Urothelium cell line (cell line): ENCODE measurements around the gene CRYGB.
"Not testable (repeated sequence)": the region's sequence is repeated elsewhere in the genome, so short reads cannot be mapped to it uniquely, and the experiment has no call there.

ENCODE experiments used
- DNase-seq: peaks from one replicate; pipeline ENCODE4 v3.0.0; 2011; ENCODE audit warnings: low spot score, mixed read lengths
- FAIRE-seq: peaks from 2 replicates; lab custom pipeline; 2011; peaks lifted over from hg19 to GRCh38; lab: Jason Lieb, UNC

CRYGB gene

DNA sequence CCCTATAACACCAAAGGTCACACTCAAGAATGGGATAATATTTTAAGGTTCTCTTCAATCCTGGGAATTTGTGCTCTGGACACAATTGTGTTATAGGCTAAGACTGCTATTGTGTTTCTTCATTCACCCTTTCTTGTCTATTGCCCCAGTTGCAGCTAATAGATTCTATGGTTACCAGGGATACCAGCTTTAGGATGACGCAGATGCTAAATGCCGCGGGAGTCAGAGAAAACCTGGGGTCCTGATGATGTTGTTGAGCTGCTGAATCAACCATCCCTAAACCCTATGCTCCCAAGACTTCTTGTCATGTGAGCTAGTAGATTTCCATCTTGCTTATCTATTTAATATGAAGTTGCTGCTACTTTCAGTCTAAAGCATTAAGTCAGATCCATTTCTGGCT is 27.0 kb downstream of the CRYGB start:
- DNase-seq (no peak), FAIRE-seq (no peak)

DNA sequence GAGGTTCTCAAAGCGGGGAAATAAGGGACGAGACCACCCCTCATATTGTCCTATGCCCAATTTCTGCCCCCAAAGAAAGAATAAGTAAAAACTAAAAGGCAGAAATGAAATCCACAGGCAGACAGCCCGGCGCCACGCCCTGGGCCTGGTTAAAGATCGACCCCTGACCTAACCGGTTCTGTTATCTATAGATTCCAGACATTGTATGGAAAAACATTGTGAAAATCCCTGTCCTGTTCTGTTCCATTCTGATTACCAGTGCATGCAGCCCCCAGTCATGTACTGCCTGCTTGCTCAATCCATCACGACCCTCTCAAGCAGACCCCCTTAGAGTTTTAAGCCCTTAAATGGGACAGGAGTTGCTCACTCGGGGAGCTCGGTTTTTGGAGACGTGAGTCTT is 28.6 kb downstream of the CRYGB start:
- DNase-seq = not testable (repeated sequence)

DNA sequence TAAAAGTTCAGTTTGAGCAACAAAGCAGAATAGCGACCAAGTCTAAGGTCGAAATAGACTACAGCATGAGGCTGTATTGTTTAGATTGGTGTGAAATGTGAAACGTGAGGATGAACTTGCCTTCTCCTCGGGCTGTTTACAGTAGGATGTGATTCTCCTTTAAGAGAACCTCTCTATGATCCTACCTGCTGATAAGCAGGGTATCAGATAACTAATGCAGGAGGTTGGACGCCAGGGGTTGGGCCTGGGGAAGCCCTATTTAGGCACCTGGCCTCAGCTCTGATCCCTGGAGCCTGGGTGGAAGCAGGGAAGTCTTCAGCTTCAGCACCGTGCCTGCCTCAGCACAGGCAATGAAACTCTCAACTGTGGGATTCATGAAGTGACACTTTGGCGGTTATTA is 33.0 kb downstream of the CRYGB start:
- FAIRE-seq = no peak
- no peak for DNase-seq

More for the DNA sequence above, 28.6 kb downstream of the CRYGB start:
- not testable (repeated sequence) for FAIRE-seq

DNA sequence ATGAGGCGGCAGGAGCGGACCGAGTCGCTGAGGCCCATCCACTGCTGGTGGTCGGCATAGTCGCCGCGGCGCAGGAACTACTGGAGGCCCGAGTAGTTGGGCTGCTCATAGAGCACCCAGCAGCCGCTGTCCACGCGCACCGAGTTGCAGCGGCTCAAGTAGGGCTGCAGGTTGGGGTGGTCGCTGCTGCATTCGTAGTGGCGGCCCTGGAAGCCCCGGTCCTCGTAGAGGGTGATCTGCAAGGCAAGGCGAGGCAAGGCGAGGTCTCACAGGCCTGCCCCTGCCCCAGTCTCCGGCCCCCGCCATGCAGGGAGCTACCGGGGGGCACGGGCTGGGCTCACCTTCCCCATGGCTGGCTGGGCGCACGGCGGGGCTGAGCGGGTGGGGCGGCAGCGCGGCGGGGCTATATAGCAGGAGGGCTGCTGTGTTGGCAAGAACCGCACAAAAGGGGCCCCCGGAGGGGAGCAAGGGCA is 33.6 kb downstream of the CRYGB start:
- FAIRE-seq = not testable (repeated sequence)

DNA sequence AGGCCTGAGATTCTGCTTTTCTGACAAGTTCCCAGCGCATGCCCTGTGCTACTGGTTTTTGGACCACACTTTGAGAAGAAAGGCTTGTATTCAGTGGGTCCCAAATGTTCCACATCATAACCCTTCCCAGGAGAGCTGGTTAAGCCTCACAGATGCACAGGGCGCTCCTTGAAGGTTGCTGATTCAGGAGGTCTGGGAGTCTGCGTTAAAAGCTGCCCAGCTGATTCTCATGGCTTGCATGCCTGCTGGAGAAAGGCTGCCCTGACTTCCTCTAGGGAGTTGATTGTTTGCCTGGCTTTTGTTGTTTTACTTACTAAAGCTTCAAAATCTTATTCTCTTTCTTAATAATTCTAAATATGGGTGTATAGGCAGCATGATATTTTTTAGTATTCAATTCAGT is 42.3 kb downstream of the CRYGB start:
- FAIRE-seq = no peak
- DNase-seq = no peak

More for the DNA sequence above, 33.6 kb downstream of the CRYGB start:
- not testable (repeated sequence) for DNase-seq

DNA sequence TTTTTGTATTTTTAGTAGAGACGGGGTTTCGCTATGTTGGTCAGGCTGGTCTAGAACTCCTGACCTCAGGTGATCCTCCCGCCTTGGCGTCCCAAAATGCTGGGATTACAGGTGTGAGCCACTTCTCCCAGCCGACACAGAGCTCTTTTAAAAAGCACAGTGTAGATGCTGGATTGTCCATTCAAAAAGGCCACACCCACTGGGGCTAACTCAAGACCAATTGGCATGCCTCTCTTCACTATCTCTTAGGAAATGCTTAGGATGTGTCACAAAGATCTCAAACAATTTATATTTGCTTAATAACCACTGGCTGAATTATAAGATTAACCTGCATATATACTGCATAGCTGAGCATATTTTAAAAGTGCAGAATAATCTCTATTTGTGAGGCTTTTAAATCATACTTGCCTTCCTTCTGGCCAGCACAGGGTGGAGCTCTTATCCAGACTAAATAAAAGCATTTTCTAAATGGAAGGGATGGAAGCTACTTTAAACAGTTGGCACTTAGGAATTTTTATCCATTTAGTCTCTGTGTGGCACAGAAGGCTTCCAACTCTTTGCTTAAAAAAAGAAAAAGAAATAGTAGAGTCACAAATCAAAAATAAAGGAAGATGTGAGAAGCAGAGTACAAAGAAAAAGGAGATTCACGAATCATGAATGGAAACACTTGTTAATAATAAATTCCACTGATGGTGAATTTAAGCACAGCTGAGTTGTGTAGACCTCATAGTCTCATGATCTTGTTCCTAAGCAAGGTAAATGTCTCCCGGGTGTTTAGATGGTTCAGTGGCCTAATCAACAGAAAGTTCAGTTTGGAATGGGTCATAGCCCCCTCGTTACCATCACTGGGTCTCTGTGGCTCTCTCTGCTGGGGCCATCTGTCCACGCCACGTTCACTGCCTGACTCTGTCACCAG is 44.0 kb downstream of the CRYGB start:
- FAIRE-seq (no peak), DNase-seq (no peak)

DNA sequence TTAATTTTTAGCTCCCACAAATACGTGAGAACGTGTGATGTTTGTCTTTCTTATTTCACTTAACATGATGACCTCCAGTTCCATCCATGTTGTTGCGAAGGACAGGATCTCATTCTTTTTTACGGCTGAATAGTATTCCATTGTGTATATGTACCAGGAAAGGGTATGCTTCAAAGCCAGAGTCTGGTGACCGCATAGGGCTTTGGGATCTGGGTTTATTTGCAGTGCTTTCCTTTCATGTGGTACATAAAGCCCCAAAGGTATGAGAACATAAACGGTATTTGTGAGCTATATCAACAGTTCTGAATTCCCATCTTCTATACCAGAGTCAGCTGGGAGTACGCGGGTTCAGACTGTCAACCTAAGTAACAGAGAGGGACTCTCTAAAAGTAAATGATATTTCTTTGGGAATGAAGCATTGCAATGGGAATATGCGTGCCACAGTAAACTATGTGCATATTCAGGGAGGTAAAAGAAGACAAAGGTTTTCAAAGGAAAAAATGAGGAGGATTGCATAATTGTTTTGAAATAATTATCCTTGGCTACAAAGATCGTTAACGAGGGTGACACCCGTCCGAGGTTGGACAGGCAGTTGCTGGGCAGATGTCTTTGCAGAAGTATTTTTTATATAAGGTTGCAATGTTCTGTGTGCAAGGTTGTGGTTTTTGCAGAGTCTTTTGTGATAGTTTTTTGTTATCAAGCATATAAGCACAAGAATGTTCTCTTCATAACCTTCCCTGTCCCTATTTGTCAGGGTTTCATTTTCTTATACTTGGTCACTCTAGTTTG is 46.1 kb downstream of the CRYGB start:
- DNase-seq = no peak
- FAIRE-seq = no peak

DNA sequence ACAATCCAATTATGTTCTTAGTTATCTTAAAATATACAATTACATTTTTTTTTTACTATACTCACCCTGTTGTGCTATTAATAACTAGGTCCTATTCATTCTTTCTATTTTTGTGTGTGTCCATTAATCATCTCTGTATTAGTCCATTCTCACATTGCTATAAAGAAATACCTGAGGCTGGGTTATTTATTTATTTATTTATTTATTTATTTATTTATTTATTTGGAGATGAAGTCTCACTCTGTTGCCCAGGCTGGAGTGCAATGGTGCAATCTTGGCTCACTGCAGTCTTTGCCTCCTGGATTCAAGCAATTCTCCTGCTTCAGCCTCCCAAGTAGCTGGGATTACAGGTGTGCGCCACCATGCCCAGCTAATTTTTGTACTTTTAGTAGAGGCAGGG is 47.3 kb downstream of the CRYGB start:
- DNase-seq, FAIRE-seq: not testable (repeated sequence)

DNA sequence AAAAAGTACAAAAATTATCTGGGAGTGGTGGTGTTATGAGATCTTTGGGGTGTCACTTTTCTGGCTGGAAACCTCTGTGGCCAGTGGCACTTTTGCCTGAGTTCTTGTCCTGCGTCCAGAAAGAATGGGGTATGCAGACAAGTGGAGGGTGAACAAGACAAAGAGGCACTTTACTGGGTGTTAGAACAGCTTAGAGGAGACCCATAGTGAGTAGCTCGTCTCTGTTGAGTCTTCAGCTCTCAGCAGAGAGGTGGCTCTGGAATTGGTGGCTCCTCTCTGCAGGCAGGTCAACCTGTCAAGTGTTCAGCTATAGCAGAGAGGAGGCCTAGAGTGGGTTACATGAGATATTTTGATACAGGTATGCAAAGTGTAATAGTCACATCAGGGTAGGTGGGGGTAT is 47.7 kb downstream of the CRYGB start:
- no peak for FAIRE-seq

DNA sequence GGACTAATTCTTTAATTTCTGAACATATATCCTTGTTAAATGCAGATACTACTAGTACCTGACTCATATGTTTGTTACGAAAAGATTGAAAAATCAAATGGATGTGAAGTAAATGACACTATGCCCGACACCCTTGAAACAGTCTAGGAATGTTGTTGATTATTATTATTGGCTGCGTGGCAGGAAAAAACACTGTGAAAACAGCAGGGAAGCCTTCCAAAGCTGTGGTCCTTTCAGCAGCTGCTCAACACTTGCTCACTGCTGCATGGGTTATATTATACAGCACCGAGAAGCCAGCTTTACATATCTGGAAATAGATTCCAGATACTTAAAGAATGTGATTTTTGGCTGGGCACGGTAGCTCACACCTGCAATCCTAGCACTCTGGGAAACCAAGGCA is 48.2 kb downstream of the CRYGB start:
- FAIRE-seq = no peak

More for the DNA sequence above, 47.7 kb downstream of the CRYGB start:
- no peak for DNase-seq

DNA sequence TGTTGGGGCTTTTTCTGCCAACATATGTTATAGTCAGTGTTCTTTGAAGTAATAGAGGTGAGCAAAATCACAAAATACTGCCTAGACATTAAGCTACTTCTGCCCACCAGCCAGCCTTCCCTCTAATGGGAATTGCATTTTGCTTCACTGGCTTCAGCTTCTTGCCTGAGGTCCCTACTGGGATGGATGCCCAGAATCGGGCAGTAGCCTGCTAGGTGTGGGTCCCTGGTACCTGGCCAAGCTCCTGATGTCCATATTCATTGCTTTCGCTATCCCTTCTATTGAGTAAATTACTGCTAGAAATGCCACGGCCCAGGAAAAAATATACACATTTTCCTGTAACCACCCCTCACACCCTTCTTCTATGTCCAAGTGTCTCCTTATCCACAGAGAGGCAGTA is 48.6 kb downstream of the CRYGB start:
- no peak for DNase-seq
- FAIRE-seq = no peak

More for the DNA sequence above, 48.2 kb downstream of the CRYGB start:
- DNase-seq = no peak

DNA sequence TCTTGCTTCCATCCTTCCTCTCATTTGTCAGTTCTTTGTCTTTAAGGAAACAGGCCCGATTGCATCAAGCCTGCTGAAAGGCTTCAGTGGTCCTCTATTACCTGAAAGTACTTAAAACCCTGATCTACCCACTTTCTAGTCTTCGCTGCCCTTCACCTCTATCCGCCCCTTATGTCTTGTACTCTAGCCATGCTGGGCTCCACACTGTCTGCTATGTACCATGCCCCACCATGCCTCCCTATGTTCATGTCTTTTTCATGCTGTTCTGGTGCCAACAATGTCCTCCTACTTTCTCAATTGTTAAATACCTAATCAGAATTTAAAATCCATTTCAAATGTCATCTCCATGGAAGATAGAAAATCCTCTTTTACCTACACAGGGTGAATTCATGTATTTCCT is 49.9 kb downstream of the CRYGB start:
- no peak for FAIRE-seq
- DNase-seq = no peak

DNA sequence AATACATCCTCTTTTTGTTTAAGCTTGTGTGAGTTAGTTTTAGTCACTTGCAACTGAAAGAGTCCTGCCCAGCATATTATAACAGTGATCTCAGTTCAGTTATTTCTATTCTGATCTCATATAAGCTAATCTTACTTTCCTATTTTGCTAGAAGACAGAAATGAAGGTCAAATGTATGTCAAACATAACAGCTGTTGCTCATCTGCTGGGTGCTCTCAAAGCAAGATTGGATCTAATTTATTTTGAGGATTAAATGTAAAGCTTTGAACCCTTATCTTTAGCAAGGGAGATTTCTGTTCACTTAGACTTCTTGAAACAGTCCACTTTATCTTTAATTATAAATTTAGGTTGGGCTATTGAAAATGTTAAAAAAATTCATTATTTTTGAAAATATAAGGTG is 52.8 kb downstream of the CRYGB start:
- no peak for FAIRE-seq
- DNase-seq = no peak
